HG02642 (cell line): Measurements from ENCODE around the gene SLC29A4.
"Not testable (repeated sequence)": the region's sequence is repeated elsewhere in the genome, so short reads cannot be mapped to it uniquely, and the experiment has no call there.

Experiments used
- ATAC-seq: cut with Tn5 transposase; IDR thresholded peaks from one replicate; pipeline ENCODE4 v1.9.1; 2021; ENCODE audit warnings: mild to moderate bottlenecking; ENCODE audit not compliant: unreplicated experiment, poor library complexity

Gene SLC29A4

GRCh38 chr7:5318613-5319012 is 35.9 kb downstream of the SLC29A4 start:
- ATAC-seq = not testable (repeated sequence)

DNA sequence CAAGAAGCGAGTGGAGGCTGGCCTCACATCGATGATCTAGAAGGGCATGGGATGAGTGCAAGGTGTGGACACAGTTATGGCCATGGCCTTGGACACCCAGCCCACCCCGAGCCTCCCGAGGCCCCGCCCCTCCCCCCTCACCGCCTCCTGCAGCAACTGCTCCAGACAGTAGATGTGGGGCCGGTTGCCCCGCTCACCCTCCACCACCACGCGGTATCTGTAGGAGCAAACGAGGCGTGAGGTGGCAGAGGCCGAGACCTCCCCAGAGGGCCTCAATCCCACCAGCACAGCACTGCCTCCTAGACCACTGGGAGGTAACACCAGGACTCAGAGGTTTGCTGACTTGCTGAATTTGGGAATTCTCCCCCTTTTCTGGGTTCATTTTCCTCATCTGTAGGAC is 37.6 kb downstream of the SLC29A4 start:
- ATAC-seq = no peak

- no peak for ATAC-seq
These were observed 38.2 kb downstream of the SLC29A4 start for GRCh38 chr7:5320802-5321396.

GRCh38 chr7:5322621-5323410 is 40.1 kb downstream of the SLC29A4 start:
- no peak for ATAC-seq

GRCh38 chr7:5323800-5324781 is 41.3 kb downstream of the SLC29A4 start:
- not testable (repeated sequence) for ATAC-seq

DNA sequence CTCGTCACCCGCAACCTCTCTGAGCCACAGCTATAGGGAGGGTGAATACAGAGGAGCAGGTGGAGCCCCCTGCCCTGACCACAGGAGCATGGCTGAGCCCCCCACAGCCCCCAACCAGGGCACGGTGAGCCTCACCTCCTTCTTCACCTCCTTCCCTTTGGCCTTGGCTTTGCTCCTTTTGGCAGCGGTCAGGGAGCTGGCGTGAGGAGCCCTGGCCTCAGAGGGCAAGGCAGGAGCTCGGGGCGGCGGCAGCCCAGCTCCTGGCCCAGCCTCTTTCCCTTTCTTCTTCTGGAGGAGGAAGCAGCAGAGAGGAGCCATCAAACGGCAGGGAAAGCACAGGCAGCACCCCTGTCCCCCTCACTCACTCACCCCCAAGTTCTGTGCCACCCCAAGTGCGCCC is 42.2 kb downstream of the SLC29A4 start:
- no peak for ATAC-seq

DNA sequence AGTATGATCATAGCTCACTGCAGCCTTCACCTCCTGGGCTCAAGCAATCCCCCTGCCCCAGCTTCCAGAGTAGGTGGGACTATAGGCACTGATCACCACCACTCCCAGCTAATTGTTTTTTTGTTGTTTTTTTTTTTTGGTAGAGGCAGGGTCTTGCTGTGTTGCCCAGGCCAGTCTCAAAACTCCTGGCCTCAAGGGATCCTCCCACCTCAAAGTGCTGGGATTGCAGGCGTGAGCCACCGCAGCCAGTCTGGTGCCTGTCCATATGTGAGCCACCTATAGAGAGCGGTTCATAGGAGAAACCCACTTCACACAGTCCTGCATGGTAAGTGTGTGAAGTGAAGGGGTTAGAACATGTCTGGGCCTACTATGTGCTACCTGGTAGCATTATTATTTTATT is 47.5 kb downstream of the SLC29A4 start:
- no peak for ATAC-seq

DNA sequence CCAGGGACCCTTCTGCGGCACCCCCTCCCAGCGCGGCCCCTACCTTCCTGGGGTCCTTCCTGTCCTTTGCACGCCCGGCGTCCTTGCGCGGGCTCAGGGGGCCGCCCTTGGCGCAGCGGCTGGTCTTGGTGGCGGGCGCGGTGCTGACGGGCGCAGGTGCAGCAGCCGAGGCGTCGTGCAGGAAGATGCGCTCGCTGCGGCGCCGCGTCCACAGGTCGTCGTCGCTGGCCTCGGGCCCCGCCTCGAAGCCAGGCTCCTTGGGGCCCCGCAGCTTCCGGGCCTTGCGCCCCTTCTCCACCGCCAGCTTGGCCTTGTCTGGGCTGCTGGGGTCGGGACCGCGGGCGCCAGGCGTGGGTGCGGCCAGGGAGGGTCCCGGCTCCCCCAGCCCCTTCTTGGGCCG is 49.8 kb downstream of the SLC29A4 start:
- ATAC-seq = no peak

GRCh38 chr7:5333121-5334045 is 50.6 kb downstream of the SLC29A4 start:
- ATAC-seq = no peak

GRCh38 chr7:5334671-5335070 is 51.9 kb downstream of the SLC29A4 start:
- ATAC-seq = no peak

- no peak for ATAC-seq
These were observed 54.3 kb downstream of the SLC29A4 start for GRCh38 chr7:5337047-5337446.

DNA sequence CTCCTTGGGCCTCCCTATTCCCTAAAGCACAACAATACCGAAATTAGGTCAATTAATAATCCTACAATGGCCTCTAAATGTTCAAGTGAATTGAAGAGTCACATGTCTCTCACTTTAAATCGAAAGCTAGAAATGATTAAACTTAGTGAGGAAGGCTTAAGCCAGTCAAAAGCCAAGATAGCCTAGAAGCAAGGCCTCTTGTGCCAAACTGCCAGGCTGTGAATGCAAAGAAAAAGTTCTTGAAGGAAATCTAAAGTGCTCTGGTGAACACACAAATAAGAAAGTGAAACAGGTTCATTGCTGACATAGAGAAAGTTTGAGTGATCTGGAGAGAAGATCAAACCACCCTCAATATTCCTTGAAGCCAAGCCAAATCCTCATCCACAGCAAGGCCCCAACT is 57.2 kb downstream of the SLC29A4 start:
- no peak for ATAC-seq

GRCh38 chr7:5342631-5343030 is 59.9 kb downstream of the SLC29A4 start:
- ATAC-seq = no peak

- no peak for ATAC-seq
These were observed 61.1 kb downstream of the SLC29A4 start for GRCh38 chr7:5343884-5344283.

GRCh38 chr7:5344342-5344741 is 61.6 kb downstream of the SLC29A4 start:
- no peak for ATAC-seq

- no peak for ATAC-seq
These were observed 62.4 kb downstream of the SLC29A4 start for GRCh38 chr7:5345171-5345570.

DNA sequence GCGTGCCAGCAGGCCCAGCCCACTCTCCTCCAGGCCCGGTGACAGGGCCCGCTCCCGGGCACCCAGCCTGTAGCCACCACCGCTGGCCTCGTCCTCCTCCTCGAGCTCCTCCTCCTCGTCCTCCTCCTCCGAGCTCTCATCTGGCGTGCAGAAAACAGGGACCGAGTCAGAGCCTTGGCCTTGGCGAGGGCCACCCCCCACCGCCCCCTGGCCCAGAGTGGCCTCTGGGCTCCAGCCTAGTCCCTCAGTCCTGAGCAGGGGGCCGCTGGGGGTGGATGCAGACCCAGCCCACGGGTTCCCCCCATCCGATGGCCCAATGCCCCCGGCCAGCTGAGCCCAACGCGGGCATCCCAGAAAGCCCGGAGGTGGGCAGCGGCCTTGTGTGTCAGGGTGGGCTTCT is 62.9 kb downstream of the SLC29A4 start:
- ATAC-seq = no peak

GRCh38 chr7:5348134-5349004 is 65.6 kb downstream of the SLC29A4 start:
- ATAC-seq = no peak

DNA sequence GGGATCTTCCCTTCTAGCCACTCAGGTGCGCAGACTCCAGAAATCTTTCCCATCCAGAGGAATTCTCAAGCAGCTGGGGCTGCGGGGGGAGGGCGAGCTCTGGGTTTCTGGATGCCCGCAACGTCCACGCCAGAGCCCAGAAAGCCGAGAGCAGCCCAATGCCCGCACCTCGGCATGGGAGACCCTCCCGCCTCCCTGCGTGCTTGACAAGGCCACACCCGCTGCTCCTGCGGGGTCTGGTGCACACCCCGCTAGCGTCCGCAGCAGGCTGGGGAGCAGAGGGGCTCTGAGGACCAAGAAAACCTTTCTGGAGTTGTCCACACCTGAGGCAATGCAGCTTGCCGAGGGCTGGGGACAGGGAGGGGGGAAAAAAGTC is 66.2 kb downstream of the SLC29A4 start:
- no peak for ATAC-seq
